ENCODE results near the gene CLCN2. TPM values are rescaled to one million over a fixed set of nuclear protein-coding genes. Genes with fewer than 3 reads are reported as not detected.

Gene CLCN2
- total RNA-seq, 4 donors from 2014 or later, result 1.7 to 6.0 (median 4.0) TPM

DNA sequence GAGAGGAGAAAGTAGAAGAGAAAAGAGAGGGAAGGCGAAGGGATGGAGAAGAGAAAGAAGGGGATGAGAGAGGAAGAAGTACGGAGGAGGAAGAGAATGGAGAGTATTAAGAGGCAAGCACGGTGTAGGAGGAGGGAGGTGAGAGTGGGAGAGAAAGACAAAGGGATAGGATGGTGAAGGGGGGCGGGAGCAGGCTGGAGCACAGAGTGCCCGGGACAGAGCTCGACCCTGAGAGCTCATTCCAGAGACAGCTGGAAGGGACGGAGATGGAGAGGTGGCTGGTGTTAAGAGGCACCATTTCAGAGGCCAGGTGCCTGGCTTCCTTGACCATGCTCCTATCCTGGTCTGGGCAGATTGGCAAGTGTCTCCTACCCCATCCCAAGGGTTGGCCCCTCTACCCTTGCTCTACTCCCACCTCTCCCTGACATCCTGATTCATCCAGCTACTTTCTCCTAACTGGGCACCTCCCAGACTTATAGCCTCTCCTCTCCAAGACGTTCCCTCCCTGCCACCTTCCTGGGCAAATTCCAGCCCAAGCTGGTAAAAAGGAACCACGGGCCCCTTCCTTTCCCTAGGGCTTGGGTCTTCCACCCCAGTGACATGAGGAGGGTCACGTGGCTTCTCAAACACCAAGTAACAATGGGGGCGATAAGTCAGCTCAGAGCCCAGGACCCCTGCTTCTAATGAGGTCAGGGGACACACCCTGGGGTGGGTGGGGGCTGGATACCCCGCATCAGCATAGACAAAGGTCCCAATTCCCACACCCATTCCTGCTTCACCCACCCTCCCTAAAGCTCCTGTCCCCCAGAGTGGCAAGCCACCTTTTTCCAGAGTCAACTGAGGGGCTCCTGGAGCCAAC lies 1.1 kb downstream of the CLCN2 start:
- WGBS, 2 donors, result 70 to 74% methylated on average over 12 of the region's 12 CpGs
- TF ChIP-seq POLR2A (IDR thresholded peaks at IDR 0.05), result no peak
- TF ChIP-seq, protein P1, sequence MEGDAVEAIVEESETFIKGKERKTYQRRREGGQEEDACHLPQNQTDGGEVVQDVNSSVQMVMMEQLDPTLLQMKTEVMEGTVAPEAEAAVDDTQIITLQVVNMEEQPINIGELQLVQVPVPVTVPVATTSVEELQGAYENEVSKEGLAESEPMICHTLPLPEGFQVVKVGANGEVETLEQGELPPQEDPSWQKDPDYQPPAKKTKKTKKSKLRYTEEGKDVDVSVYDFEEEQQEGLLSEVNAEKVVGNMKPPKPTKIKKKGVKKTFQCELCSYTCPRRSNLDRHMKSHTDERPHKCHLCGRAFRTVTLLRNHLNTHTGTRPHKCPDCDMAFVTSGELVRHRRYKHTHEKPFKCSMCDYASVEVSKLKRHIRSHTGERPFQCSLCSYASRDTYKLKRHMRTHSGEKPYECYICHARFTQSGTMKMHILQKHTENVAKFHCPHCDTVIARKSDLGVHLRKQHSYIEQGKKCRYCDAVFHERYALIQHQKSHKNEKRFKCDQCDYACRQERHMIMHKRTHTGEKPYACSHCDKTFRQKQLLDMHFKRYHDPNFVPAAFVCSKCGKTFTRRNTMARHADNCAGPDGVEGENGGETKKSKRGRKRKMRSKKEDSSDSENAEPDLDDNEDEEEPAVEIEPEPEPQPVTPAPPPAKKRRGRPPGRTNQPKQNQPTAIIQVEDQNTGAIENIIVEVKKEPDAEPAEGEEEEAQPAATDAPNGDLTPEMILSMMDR (IDR thresholded peaks at IDR 0.05), result no peak
- H3K4me3 ChIP-seq (ENCODE audit: low read depth, poor library complexity, severe bottlenecking), result no peak overlapping the region
- intact Hi-C loops (cut with DNase I; ENCODE audit: low total_unique reads), result loop anchor here (5.0 kb wide), 1 partner anchor 107 kb away; no protein-coding TSS in a partner anchor
- DNase-seq (ENCODE audit: low spot score in 2 of 2), result no peak

DNA sequence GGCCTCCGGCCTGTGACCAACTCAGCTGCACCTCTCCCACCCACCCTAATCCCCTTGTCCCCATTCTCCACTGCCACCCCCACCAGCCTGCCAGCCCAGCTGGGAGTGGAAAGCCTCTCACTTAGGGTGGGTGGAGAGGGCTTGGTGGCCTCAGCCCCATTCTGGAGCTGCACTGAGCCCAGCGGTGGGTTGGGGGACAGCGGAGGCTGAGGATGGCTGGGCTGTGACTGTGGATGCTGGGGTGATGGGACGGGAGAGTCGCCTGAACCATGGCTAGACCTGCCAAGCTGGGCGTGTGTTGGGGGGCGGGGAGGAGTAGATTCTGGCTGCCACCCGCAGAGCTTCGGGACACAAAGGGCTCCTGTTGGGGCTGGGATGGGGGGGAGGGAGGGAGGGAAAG lies 1.8 kb downstream of the CLCN2 start:
- 61 to 67% methylated on average over 9 of the region's 9 CpGs for WGBS, 2 donors
- DNase-seq (ENCODE audit: low spot score in 2 of 2), result no peak
- intact Hi-C loops (cut with DNase I; ENCODE audit: low total_unique reads), result loop anchor here (5.0 to 10.0 kb wide), 2 partner anchors 55 to 108 kb away; no protein-coding TSS in a partner anchor
- H3K4me3 ChIP-seq (ENCODE audit: low read depth, poor library complexity, severe bottlenecking), result no peak overlapping the region
- no peak for TF ChIP-seq POLR2A (IDR thresholded peaks at IDR 0.05)
- TF ChIP-seq, protein P1 (IDR thresholded peaks at IDR 0.05), result no peak

DNA sequence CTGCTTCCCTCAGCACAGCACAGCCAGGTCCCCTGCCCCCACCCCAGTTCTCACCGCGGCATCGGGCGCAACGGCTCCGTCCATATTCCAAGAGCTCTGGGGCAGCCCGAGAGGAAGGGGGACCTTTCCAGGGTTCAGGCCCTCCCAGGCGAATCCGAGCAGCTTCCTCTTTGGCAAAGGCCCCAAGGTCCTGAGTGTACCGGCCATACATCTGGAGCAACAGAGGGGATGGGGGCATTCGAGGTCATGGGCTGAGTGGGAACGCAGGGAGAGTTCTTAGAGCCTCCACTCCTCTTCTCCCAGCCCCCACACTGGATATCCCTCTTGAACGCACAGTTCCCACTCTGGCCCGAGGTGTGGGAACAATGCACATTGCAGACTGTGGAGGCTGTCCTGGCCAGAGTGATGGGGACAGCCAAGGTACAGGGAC lies 2.5 kb downstream of the CLCN2 start:
- WGBS, 2 donors, result 84 to 88% methylated on average over 14 of the region's 14 CpGs
- intact Hi-C loops (cut with DNase I; ENCODE audit: low total_unique reads), result loop anchor here (10.0 kb wide), 1 partner anchor 54 kb away; no protein-coding TSS in a partner anchor
- TF ChIP-seq, protein P1 (IDR thresholded peaks at IDR 0.05), result no peak
- no peak for TF ChIP-seq POLR2A (IDR thresholded peaks at IDR 0.05)
- no peak overlapping the region for H3K4me3 ChIP-seq (ENCODE audit: low read depth, poor library complexity, severe bottlenecking)
- DNase-seq (ENCODE audit: low spot score in 2 of 2), result peak in 1 of 2 donors; percentile 80

DNA sequence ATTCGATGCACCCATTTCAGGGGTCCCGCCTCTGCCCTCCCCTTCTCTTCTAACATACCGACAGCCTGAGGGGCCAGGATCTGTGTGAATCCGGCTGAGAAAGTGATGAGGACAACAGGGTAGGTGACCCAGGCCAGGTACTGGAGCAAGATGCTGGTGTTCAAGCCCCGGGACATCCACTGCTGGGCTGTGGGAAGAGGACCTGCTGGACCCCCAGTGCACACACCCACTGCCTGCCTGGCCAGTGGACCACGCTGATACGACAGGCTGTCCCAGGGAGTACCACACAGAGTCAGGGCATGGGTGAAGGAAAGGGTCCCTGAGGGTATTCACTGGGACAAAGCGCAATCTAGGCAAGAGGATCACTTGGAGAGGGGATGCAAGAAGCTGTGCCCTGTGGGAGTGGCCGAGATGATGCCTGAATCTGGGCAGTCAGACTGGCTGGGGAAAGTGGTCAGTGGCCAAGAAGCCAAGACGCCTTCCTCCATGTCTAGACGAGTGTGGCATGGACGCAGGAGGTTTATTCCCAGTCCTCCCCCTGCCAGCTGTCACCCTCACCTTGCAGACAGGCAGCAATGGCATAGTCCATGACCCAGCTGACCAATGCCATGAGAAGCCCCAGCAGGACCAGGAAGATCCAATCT lies 3.2 kb downstream of the CLCN2 start:
- DNase-seq (ENCODE audit: low spot score in 2 of 2), result peak in 1 of 2 donors; percentile 75
- 92 to 97% methylated on average over 11 to 12 of the region's 12 CpGs for WGBS, 2 donors
- intact Hi-C loops (cut with DNase I; ENCODE audit: low total_unique reads), result loop anchor here (10.0 kb wide), 1 partner anchor 53 kb away; no protein-coding TSS in a partner anchor
- no peak overlapping the region for H3K4me3 ChIP-seq (ENCODE audit: low read depth, poor library complexity, severe bottlenecking)
- TF ChIP-seq, protein P1 (IDR thresholded peaks at IDR 0.05), result no peak
- no peak for TF ChIP-seq POLR2A (IDR thresholded peaks at IDR 0.05)

DNA sequence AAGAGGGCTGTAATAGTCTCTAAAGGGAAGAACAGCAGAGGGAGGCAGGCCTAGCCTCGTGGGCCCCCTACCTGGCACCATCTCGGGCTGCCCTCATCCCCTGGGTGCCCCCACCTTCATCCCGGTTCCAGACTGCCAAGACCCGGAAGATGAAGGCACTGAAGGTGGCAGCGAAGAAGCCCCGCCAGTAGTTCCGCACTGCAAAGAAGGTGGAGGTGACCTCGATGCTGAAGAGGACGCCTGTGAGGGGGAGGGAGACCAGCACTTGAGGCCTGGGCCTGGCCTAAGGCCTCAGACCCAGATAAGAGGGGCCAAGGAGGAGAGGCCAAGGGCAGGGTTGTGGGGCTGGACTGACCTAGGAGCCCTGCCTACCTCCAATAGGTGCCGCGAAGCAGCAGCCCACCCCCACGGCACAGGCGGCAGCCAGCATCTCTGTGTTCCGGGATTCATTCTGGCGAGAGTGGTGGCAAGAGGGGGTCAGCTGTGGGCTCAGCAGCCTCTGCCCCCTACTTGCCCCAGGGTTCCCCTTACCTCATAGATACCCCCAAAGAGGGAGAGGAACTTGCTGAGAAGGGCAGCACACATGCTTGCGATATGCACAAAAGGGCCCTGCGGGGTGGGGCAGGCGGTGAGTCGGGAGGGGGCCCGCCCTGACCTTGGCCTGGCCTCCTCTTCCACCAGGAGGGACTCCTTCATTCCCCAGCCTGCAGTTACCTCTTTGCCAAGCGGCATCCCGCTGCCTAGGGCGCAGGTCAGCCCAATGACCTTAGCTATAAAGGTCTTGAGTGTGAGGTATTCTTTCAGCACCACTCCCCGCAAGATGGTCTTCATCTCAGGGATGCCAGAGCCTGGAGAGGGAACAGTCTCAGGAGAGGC lies 3.9 kb downstream of the CLCN2 start:
- WGBS, 2 donors, result 93% methylated on average over 24 of the region's 24 CpGs
- no peak overlapping the region for H3K4me3 ChIP-seq (ENCODE audit: low read depth, poor library complexity, severe bottlenecking)
- TF ChIP-seq, protein P1 (IDR thresholded peaks at IDR 0.05), result no peak
- TF ChIP-seq POLR2A (IDR thresholded peaks at IDR 0.05), result no peak
- DNase-seq (ENCODE audit: low spot score in 2 of 2), result peak in 1 of 2 donors; percentile 76
- intact Hi-C loops (cut with DNase I; ENCODE audit: low total_unique reads), result loop anchor here (10.0 kb wide), 1 partner anchor 53 kb away; no protein-coding TSS in a partner anchor
